PC-9 (cell line): Measurements from ENCODE around the gene CPPED1.
"Not testable (repeated sequence)": the region's sequence is repeated elsewhere in the genome, so short reads cannot be mapped to it uniquely, and the experiment has no call there.

Source experiments
- CTCF ChIP-seq: fragments of 200-600 bp; sonication (generic); conservative IDR thresholded peaks from 2 replicates; pipeline ENCODE4 v1.6.1; 2017; ENCODE audit warnings: mixed run types, antibody characterized with exemption, mild to moderate bottlenecking, moderate library complexity
- EZH2 ChIP-seq: fragments of 200-600 bp; sonication (generic); IDR thresholded peaks from 2 replicates; pipeline ENCODE4 v1.8.0; 2017; ENCODE audit warnings: antibody characterized with exemption, low read depth

- not testable (repeated sequence) for TF ChIP-seq CTCF, EZH2
These were observed 10.0 kb upstream of the CPPED1 start for GRCh38 chr16:12813734-12814133.
